HG03439 (cell line): ENCODE data around the gene MMP20.

ENCODE experiments used
- ATAC-seq: cut with Tn5 transposase; IDR thresholded peaks from one replicate; pipeline ENCODE4 v1.9.1; 2021; ENCODE audit warnings: mild to moderate bottlenecking, moderate library complexity; ENCODE audit not compliant: unreplicated experiment

The MMP20 gene

DNA sequence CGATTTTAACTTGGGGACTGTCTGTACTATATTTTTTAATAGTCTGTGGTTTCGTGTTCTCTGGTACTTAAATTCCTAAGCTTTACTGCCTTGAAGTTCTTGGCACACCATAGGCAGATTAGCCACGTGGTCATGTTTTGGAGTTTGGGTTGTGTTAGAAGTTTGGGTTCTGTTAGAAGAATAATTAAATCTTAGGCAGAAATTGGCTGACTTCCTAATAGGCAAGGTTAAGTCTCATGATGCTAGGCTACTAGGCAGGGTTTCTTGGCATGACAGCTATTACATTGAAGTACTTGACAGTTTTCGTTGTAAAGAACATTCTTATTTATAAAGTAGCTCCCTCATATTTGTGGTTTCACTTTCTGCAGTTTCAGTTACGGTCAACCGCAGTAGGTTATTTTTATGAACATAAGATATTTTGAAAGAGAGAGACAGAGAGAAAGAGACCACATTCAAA is 64.5 kb downstream of the MMP20 start:
- peak; percentile 79 for ATAC-seq

- no peak for ATAC-seq
These were observed 65.3 kb downstream of the MMP20 start for GRCh38 chr11:102559839-102560238.

DNA sequence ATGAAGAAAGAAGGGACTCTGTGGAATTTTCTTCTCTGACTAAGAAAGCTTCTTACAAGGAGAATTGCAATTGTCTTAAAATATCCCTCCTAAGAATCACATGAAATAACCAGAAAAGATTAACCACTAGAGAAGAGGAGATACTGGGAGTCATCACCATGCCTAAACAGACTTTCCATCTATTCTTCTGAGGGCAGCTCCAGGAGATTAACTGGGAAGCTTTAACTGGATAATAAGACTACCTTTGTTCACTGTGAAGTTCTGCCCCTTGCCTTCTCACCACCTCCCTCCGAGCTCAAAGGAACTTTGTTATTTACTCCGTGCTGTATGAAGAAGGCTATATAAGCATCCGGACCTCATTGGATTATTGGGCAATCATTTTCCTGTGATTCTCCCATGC is 70.0 kb downstream of the MMP20 start:
- no peak for ATAC-seq

GRCh38 chr11:102553835-102554282 is 71.3 kb downstream of the MMP20 start:
- ATAC-seq: peak; percentile 73

DNA sequence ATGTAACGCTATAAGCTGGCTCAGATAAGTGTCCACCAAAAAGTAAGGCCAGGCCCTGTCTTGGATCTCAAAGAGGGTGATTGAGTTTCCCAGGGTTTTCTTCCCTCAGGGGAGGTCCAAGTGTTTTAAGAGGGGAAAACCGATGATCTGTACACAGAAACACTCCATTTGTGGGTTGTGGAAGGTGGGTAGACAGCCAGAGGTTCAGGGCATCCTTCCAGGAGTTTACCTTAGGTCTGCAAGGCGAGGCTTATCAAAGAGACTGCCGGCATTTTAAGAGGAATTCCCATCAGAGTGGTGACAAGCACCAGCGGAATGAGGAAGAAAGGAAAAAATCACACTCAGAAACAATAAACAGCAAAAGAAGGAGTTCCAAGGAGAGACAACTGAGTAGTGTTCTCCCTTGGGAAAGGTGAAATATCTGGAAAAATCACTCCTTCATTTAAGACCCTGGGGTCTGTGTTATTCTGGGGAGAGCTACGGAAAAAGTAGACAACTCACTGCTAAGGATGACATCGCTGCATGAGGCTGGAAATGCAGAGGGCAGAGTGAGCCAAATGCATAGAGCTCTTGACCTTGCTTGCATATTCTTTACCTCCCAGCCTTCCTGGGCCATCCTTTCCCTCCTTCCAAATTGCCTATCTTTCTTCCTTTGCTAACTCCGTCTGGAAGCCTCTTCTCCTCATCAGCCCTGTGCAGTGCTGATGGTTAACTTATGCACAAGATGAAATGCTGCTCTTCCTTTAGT is 72.5 kb downstream of the MMP20 start:
- no peak for ATAC-seq

- no peak for ATAC-seq
These were observed 73.1 kb downstream of the MMP20 start for GRCh38 chr11:102552020-102552419.

DNA sequence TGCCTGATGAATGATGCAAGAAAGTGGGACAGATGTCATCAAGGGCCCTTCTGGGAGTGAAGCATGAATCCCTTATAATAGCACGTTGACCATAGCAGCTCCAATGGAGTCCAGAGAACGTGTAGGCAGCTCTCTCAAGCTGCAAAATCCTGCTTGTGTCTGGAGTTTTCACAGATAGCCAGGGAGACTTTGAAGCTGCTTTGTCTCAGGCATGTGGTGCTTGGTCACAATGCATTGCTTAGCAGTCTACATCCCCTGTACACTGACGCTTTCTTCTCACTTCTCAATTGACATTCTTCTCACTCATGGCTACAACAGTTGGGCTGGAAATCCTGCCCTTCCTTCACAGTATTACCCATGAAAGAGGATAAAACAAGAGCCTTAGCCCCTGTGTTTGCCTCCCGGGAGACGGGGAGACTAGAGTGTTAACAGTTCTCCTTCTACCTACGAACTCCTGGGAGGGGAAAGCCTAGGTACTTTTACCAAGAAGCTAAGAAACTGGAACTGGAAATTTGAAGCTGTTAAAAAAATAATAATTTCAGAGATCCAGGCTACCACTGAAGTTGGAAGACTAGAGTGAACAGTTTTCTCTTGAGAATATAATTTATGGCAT is 73.9 kb downstream of the MMP20 start:
- no peak for ATAC-seq

- peak; percentile 75 for ATAC-seq
These were observed 78.1 kb downstream of the MMP20 start for GRCh38 chr11:102546923-102547471.

DNA sequence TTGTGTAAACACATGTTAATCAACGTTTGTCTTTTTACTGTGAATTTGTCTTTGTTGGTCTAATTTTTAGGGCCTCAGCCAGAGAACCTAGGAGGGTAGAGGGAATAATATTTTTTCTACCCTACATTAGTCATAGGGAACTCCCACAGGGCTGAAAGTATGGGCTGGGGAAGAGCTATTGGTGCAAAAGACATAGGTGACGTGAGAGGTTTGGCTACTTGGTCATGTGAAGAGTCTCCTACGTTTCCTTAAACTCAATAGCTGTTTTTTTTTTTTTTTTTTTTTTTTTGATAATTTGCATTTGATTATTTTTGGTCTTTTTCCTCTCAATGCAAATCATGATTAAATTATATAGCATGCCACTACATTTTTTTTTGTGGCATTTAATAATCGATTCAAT is 78.7 kb downstream of the MMP20 start:
- ATAC-seq: peak; percentile 50

GRCh38 chr11:102545701-102546100 is 79.4 kb downstream of the MMP20 start:
- no peak for ATAC-seq

DNA sequence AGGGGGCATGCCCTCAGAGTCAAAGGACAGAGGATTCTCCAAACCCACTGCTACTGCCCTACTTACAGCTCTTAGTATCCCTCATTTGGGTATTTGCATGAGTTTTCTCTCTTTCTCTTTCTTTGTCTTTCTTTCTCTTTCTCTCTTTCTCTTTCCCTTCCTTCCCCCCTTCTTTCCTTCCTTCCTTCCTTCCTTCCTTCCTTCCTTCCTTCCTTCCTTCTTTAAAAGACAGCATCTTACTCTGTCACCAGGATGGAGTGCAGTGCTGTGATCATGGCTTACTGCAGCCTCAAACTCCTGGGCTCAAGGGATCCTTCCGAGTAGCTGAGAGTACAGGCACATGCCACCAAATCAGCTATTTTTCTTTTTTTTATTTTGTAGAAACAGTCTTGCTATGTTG is 80.5 kb downstream of the MMP20 start:
- ATAC-seq: no peak

- ATAC-seq: no peak
These were observed 85.6 kb downstream of the MMP20 start for GRCh38 chr11:102539567-102539966.

DNA sequence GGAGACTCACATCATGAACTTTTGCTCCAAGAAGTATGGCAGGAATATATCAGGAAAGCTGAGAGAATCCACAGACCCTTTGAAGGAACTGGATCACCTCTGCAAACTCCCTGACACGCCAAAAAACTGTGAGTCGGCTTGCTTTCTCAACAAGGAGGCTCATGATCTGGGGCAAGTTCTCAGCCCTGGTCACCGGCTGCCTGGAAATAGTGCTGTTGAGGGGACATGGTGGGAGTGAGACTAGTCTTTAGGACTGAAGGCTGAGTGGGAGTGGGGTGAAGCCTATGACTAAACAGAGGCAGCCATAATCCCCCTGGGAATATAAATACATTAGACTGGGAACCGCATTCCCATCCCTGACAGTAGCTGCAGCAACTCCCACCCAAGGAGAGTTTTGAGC is 86.2 kb downstream of the MMP20 start:
- ATAC-seq: no peak

GRCh38 chr11:102534261-102534872 is 90.8 kb downstream of the MMP20 start:
- no peak for ATAC-seq

DNA sequence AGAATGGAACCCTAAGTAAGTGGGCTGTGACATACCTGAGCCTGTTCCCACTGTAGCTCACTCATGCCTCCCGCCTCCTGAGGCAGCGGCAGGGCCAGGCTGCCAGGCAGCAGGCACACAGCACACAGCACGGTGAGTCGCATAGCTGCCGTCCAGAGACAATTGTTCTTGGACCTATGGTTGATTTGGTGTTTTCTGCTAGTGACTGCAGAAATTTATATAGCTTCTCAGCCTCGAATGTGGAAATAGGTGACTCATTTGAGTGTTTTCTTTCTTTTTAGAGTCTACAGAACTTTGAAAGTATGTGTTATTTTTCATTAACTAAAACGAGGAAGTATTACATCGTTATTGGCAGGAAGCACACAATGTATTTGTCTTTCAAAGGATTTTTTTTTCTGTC is 94.6 kb downstream of the MMP20 start, which contains the start of gene MMP7:
MMP7 (minus strand) TSS at position 190 of the 400 bp plus-strand sequence; CDS start at position 143, 47 bp downstream.
- no peak for ATAC-seq

DNA sequence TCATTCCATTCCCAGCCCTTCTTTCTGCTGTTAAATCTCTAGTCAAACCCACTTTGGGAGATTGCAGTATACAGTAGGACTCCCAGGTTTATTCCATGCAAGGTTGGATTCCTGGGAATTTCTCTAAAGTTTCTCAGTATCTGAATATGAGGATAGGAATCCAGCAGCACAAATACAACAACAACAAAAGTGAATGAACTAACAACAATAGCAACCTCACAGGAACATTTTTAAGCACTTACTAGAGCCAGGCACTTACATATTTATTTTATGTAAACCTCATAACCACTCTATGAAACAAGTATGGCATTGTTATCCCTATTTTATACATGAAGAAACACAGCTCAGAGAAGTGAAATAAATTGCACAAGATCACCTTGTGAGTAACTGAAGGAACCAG is 96.5 kb downstream of the MMP20 start:
- ATAC-seq: no peak

GRCh38 chr11:102527684-102528083 is 97.4 kb downstream of the MMP20 start:
- no peak for ATAC-seq

- ATAC-seq: no peak
These were observed 98.1 kb downstream of the MMP20 start for GRCh38 chr11:102527041-102527440.
